ENCODE data around the gene RNASEH1. TPM values are rescaled to one million over a fixed set of nuclear protein-coding genes. Genes with fewer than 3 reads are reported as not detected.
A peak's percentile ranks its signal among the peaks of the same experiment; 100 is the strongest.

Gene RNASEH1
- total and polyA plus RNA-seq, 2 of the 13 experiments (the other 11 are each of a cell fraction or from before 2014, with no cell fraction given): 14.5 to 57.4 TPM

GRCh38 chr2:3604991-3605961, 47.1 kb upstream of the RNASEH1 start (continued):
- TF ChIP-seq TEAD3 (CRISPR knock-in tag; optimal IDR thresholded peaks at IDR 0.05; ENCODE audit: borderline replicate concordance) (peak; percentile 24), TRIM24 (CRISPR knock-in tag; IDR thresholded peaks at IDR 0.05) (no peak), ZFP36 (IDR thresholded peaks at IDR 0.05; ENCODE audit: borderline replicate concordance, low read depth, low read length, partially characterized antibody) (no peak), POLR2G (IDR thresholded peaks at IDR 0.05; ENCODE audit: low read depth, low read length) (peak; percentile 91), ZNF232 (CRISPR knock-in tag; IDR thresholded peaks at IDR 0.05; ENCODE audit: borderline replicate concordance) (no peak), ARHGAP35 (CRISPR knock-in tag; IDR thresholded peaks at IDR 0.05; ENCODE audit: borderline replicate concordance) (no peak), ZNF124 (CRISPR knock-in tag; IDR thresholded peaks at IDR 0.05) (no peak), MBNL3 (CRISPR knock-in tag; conservative IDR thresholded peaks at IDR 0.05) (no peak), ARNTL (CRISPR knock-in tag; IDR thresholded peaks at IDR 0.05) (peak; percentile 96), SMAD9 (CRISPR knock-in tag; IDR thresholded peaks at IDR 0.05) (no peak), SMAD3 (CRISPR knock-in tag; IDR thresholded peaks at IDR 0.05) (no peak), ZNF850 (CRISPR knock-in tag; conservative IDR thresholded peaks at IDR 0.05) (no peak), SNAI1 (CRISPR knock-in tag; IDR thresholded peaks at IDR 0.05; ENCODE audit: borderline replicate concordance) (0 out of 2 replicates have a peak, but pooled peaks have one; percentile 10), ETS1 (CRISPR knock-in tag; IDR thresholded peaks at IDR 0.05) (peak; percentile 66; the same call in 1 of the 2 replicates), ZFX (CRISPR knock-in tag; IDR thresholded peaks at IDR 0.05; ENCODE audit: low read depth) (peak; percentile 95), DR1 (CRISPR knock-in tag; IDR thresholded peaks at IDR 0.05) (no peak), MED1 (CRISPR knock-in tag; IDR thresholded peaks at IDR 0.05) (0 out of 2 replicates have a peak, but pooled peaks have one; percentile 17), SOX6 (IDR thresholded peaks at IDR 0.05) (no peak), SOX6 (CRISPR knock-in tag; IDR thresholded peaks at IDR 0.05) (no peak), ZFP37 (CRISPR knock-in tag; IDR thresholded peaks at IDR 0.05; ENCODE audit: borderline replicate concordance) (no peak)
- TF ChIP-seq, protein P1, sequence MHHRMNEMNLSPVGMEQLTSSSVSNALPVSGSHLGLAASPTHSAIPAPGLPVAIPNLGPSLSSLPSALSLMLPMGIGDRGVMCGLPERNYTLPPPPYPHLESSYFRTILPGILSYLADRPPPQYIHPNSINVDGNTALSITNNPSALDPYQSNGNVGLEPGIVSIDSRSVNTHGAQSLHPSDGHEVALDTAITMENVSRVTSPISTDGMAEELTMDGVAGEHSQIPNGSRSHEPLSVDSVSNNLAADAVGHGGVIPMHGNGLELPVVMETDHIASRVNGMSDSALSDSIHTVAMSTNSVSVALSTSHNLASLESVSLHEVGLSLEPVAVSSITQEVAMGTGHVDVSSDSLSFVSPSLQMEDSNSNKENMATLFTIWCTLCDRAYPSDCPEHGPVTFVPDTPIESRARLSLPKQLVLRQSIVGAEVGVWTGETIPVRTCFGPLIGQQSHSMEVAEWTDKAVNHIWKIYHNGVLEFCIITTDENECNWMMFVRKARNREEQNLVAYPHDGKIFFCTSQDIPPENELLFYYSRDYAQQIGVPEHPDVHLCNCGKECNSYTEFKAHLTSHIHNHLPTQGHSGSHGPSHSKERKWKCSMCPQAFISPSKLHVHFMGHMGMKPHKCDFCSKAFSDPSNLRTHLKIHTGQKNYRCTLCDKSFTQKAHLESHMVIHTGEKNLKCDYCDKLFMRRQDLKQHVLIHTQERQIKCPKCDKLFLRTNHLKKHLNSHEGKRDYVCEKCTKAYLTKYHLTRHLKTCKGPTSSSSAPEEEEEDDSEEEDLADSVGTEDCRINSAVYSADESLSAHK (CRISPR knock-in tag; IDR thresholded peaks at IDR 0.05; ENCODE audit: borderline replicate concordance): no peak
- TF ChIP-seq, protein P2, sequence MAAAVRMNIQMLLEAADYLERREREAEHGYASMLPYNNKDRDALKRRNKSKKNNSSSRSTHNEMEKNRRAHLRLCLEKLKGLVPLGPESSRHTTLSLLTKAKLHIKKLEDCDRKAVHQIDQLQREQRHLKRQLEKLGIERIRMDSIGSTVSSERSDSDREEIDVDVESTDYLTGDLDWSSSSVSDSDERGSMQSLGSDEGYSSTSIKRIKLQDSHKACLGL (CRISPR knock-in tag; IDR thresholded peaks at IDR 0.05): no peak
- TF ChIP-seq, protein P3, sequence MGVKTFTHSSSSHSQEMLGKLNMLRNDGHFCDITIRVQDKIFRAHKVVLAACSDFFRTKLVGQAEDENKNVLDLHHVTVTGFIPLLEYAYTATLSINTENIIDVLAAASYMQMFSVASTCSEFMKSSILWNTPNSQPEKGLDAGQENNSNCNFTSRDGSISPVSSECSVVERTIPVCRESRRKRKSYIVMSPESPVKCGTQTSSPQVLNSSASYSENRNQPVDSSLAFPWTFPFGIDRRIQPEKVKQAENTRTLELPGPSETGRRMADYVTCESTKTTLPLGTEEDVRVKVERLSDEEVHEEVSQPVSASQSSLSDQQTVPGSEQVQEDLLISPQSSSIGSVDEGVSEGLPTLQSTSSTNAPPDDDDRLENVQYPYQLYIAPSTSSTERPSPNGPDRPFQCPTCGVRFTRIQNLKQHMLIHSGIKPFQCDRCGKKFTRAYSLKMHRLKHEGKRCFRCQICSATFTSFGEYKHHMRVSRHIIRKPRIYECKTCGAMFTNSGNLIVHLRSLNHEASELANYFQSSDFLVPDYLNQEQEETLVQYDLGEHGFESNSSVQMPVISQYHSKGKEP (CRISPR knock-in tag; IDR thresholded peaks at IDR 0.05): no peak

Data from HepG2 (cell line).